ENCODE data around the gene C17orf58. TPM values are rescaled to one million over a fixed set of nuclear protein-coding genes. Genes with fewer than 3 reads are reported as not detected.
A peak's percentile ranks its signal among the peaks of the same experiment; 100 is the strongest.
"Not testable (repeated sequence)": the region's sequence is repeated elsewhere in the genome, so short reads cannot be mapped to it uniquely, and the experiment has no call there.

C17orf58 gene
- 7.2 and 7.8 TPM in 2 replicates for total RNA-seq (2012; rRNA removed)
- 10.2 and 10.3 TPM in 2 replicates for polyA plus RNA-seq (2012; rRNA removed)
- 7.5 and 8.1 TPM in 2 replicates for polyA plus RNA-seq (2012; cell fraction: cytosol; rRNA removed)
- 2.8 and 6.2 TPM in 2 replicates for polyA plus RNA-seq (2012; cell fraction: nucleus; rRNA removed; ENCODE audit: low replicate concordance)
- percentile 36 among the genes with signal in this experiment for Bru-seq, nascent RNA
- percentile 43 among the genes with signal in this experiment for BruChase-seq, experiment 1, labeled RNA remaining after a 6-hour chase
- BruChase-seq, experiment 2, labeled RNA remaining after a 2-hour chase: percentile 44 among the genes with signal in this experiment
- long read RNA-seq, transcript C17orf58-203 (2 exons, 1,654 nt): major isoform, 8 of 19 reads
- long read RNA-seq, partial matches to known transcripts: 7 of 19 reads
- long read RNA-seq, other reads (novel, unspliced or antisense): 2 of 19 reads

- H2AK9ac ChIP-seq (replicated peaks; ENCODE audit: low read depth, low read length, poor library complexity); ATAC-seq (ENCODE audit: low read depth); POLR2A ChIA-PET (ENCODE audit: unreplicated experiment); H3K56ac ChIP-seq (ENCODE audit: extremely low read depth, insufficient read depth, low read length); H3K9me3 ChIP-seq (ENCODE audit: control insufficient read depth, insufficient read depth, low read length); H4K5ac ChIP-seq (ENCODE audit: low read depth, low read length); BruUV-seq (replicated peaks); H3K27me3 ChIP-seq (ENCODE audit: control insufficient read depth, insufficient read depth, low read length); CTCF ChIA-PET; H2BK120ac ChIP-seq (ENCODE audit: low read depth, low read length); H3K4ac ChIP-seq (ENCODE audit: low read depth, low read length); H2BK20ac ChIP-seq (ENCODE audit: low read depth, low read length); H3K27ac ChIP-seq (ENCODE audit: insufficient read depth, low read length); H2AK5ac ChIP-seq (ENCODE audit: low read depth, low read length); H3K18ac ChIP-seq (ENCODE audit: low read depth, low read length); H2BK5ac ChIP-seq (ENCODE audit: low read depth, low read length, poor library complexity, severe bottlenecking); H3K4me1 ChIP-seq (ENCODE audit: control insufficient read depth, insufficient read depth, low read length); dilution Hi-C loops (cut with HindIII; ENCODE audit: low sequenced_read_pairs, unreplicated experiment); H4K20me1 ChIP-seq (ENCODE audit: insufficient read depth, low read length); H3K9me1 ChIP-seq (ENCODE audit: insufficient read depth, low read length); H3K36me3 ChIP-seq (ENCODE audit: control insufficient read depth, insufficient read depth, low read length); H4K91ac ChIP-seq (ENCODE audit: insufficient read depth, low read depth, low read length); in situ Hi-C loops (cut with MboI; ENCODE audit: low sequenced_read_pairs): not testable (repeated sequence)
- H3K23ac ChIP-seq (ENCODE audit: low read depth, low read length): peak within 1 kb of the TSS; percentile 4; the same call in 1 of the 2 replicates
- peak within 1 kb of the TSS; percentile 98 for H3K4me2 ChIP-seq (ENCODE audit: low read depth, low read length)
- peak within 1 kb of the TSS; percentile 64 for H3K4me3 ChIP-seq (ENCODE audit: insufficient read depth, low read depth, low read length)
- peak within 1 kb of the TSS; percentile 14; the same call in 1 of the 3 replicates for H2BK15ac ChIP-seq (ENCODE audit: low read depth, low read length)
- H2AFZ ChIP-seq (replicated peaks; ENCODE audit: low read length, poor library complexity): peak within 1 kb of the TSS; percentile 67
- peak within 1 kb of the TSS in 1 of 2 experiments; percentile 11; a peak in 1 of 4 replicates for H4K8ac ChIP-seq (ENCODE audit: low read depth in 2 of 2, low read length in 2 of 2)
- 0% methylated on average over 2 of the region's 25 CpGs; no CpG with 5 or more reads in 1 of the 2 experiments for WGBS, 2 experiments (ENCODE audit: extremely low coverage in 2 of 2, insufficient read length in 1 of 2)
- peak within 1 kb of the TSS; percentile 45 for H3K9ac ChIP-seq (ENCODE audit: low read depth, low read length)
- peak; percentile 72 for TF ChIP-seq CEBPB (IDR thresholded peaks at IDR 0.05; ENCODE audit: low read depth, low read length)
- peak; percentile 77 for DNase-seq
- H3K79me1 ChIP-seq (ENCODE audit: low read depth in 1 of 2, low read length in 2 of 2): peaks cover 7 to 12% of the 10 kb centered on the region in 2 experiments; a peak in 3 of 4 replicates
- intact Hi-C loops (cut with micrococcal nuclease): loop anchor here (10.0 kb wide), 1 partner anchor 208 kb away; no protein-coding TSS in a partner anchor
- 0 out of 2 replicates have a peak within 1 kb of the TSS, but pooled peaks have one; percentile 39 for H3K14ac ChIP-seq (replicated peaks; ENCODE audit: low read depth, low read length)
These were observed at the start of gene C17orf58 for GRCh38 chr17:67996301-67997171. C17orf58 (minus strand) TSS chr17:67996469; CDS start chr17:67996198, 271 bp downstream.

Data from IMR-90 (cell line).